ENCODE measurements around the gene GNB1L.

GNB1L gene

GRCh38 chr22:19811211-19811621, 43.5 kb downstream of the GNB1L start:
- no peak for DNase-seq (ENCODE audit: low spot score)

- no peak for DNase-seq (ENCODE audit: low spot score)
These were observed 44.1 kb downstream of the GNB1L start for GRCh38 chr22:19810381-19811201.

GRCh38 chr22:19809741-19810140, 44.9 kb downstream of the GNB1L start:
- DNase-seq (ENCODE audit: low spot score) = no peak

DNA sequence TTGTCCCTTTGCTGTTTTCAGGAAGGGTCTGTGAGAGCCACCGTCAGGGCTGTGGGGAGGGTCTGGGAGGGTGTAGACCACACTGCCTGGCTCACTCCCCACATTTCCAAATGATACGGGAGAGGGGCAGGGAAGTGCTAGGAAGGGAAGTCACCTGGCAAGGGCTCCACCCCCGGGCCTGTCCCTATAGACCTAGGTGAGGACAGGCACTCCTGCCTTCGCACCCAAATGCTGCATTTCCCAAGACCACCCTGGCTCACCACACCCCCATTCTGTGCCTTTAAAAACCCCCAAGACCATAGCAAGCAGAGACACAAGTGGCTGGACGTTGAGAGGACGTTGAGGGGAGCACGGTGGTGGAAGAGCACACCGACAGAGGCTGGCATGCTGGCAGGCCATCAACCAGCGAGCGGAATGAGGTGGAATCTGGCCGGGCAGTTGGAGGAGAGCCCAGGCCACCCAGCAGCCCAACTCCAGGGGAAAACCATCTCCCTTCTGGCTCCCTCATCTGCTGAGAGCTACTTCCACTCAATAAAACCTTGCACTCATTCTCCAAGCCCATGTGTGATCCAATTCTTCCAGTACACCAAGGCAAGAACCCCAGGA, 45.7 kb downstream of the GNB1L start:
- DNase-seq (ENCODE audit: low spot score) = no peak

DNA sequence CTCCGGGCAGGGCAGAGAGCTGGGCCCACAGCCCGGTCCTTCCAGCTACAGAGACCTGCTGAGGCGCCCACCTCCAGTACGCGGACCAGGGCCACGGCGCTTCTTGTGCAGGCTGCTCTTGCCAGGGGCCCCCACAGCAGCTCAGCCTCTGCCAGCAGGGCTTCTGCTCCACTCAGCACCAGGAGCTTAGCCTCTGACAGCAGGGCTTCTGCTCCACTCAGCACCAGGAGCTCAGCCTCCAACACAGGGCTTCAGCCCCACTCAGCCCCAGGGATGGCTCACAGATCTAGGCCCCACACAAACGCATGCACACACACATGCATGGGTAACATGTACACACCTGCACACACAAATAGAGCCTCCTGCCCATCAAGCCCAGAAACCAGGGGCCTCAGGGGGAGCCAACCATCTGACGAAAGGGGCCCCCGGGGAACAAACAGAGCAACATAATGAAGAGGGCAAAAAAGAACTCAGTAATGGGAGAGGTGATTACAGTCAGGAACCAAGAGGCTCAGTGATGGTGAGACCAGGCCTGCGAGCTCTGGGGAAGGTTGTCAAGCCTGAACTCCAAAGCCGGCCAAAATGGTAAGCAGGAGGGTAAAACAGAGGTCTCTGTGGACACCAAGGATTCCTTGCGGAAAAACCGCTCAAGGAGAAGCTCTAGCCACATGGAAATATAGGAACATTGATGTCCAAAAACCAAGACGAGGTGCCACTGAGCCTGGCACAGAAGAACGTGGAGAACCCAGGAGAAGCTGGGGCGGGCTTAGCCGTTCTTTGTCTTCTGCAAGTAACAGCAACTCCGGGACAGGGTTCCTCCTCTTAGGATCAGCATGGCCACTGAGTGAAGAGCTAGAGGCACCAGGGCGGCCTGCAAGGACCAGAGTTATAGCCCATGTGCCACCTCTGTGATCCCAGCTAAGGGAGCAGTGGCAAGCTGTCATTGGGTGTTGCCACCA, 46.5 kb downstream of the GNB1L start:
- no peak for DNase-seq (ENCODE audit: low spot score)

DNA sequence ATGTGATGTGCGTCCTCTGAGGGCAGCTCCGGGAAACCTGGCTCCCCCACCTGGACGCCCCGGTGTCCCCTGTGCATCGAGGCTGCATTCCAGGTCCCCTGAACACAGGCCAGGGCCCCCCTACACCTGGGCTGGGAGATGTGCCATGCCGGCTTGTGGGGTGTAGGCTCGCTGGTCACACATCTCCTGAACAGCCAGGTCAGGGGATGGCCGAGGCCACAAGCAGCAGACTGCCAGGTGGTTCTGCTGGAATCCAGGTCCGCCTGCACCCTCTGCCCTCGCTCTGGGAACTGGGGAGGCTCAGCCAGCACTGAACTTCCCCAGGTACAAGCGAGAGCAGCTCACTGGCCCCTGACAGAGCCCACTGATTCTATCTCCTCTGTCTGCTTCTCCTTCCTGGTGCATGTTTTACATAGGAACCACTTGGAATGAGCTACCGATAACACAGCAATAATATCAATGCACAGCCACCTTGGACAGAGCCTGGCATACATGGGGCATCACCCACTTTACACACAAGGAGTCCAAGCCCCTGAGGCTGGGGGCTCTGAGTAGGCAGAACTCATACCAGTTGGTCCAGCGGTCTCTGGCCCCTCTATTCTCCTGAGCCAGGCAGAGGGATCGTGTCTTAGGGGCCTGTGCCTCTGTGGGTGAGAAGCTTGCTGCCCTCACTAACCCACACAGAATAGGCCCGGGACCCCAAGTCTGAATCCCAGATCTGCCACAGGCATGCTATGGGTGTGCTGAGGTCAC, 47.3 kb downstream of the GNB1L start:
- DNase-seq (ENCODE audit: low spot score) = no peak

DNA sequence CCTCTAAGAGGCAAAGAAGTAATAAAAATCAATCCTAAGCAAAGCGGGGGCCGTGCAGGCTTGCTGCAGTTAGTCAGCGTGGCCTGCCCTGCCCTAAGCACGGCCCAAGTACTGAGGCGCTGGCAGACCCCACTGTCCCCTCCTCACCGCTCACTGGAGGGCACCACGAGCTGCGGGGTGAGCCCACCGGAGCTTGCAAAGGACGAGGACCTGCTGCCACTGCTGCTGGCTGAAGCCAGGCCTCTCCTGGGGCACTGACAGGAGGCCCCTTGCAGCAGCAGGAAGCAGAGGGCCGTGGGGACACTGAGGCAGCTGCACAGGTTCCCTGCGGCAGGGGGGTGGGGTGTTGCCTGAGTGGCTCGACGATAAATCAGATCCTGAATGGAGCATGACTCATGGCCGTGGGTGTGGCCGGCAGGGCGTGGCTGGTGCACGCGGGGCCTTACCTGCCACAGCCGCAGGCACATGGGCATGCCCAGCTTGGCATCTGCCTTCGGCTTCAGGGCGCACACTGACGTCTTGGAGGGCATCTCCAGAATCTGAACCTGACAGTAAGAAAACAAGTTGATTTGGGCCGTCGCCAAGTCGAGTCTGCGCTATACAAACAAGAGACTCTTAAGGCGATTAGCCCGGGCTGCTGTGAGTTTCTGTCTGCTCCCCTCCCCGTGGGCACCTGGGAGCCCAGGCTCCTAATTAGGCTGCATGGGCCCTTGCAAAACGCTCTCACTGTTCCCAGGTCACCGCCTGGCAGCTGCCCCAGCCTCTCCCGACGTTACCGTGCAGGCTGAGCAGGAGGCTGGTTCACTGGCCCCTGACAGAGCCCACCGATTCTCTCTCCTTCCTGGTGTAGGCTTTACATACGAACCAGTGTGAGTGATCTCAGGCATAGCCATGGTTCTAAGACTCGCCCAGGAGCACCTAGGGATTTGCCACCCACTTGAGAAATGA, 48.2 kb downstream of the GNB1L start:
- DNase-seq (ENCODE audit: low spot score) = no peak

DNA sequence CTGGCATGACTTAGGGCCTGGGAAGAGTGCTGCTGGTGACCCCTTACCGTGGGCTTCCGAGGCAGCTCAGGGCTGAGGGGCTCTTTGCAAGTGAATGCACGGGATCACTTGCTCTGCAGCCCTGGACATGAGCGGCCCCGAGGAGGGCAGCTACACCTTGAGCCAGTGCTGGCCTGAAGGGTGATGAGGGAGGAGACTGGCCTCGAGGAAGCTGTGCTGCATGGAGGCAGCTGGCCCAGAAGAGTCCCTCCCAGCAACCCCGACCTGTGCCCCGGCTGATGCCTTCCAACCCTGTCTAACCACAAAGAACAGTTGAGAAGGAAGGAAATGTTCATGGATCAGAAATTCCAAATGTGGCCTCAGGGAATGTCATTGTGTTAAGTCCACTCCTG, 48.9 kb downstream of the GNB1L start:
- DNase-seq (ENCODE audit: low spot score) = no peak

GRCh38 chr22:19803736-19804267, 50.9 kb downstream of the GNB1L start:
- DNase-seq (ENCODE audit: low spot score) = no peak

DNA sequence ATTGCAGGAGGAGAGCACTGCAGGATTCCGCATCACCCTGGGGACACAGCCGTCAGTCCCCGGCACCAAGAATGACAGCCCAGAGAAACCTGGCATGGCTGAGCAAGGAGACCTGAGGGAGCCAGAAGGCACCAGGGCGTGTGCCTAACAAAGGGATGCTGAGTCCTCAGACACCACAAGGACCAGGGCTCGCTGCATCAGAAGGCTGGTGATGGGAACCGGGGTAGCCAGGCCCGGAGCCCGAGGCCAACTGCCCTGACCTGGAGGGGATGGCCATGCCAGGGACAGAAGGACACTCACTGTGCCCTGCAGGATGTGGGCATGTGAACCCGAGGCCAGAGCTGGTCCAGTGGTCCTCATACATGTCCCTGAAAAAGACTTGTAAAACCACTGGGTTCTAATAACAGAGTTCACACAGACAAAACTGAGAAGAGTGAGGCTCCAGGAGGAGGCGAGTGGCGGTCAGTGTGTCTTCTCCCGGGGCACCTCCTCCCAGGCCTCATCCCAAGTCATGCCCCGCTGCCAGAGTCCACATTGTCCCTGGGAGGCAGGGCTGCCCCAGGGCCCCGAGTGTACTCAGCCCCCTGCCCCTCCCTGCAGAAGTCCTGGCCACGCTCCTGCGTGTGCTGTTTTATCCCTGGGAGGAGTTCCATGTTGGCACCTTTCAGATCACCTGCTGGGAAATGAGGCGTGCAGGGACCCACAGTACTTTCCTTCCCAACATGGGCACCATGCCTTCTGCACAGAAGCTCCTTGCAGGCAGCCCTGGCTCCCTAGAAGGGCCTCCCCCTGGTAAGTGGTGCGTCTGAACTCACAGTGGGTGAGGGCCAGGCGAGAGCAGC, 51.6 kb downstream of the GNB1L start:
- DNase-seq (ENCODE audit: low spot score) = no peak

- no peak for DNase-seq (ENCODE audit: low spot score)
These were observed 52.4 kb downstream of the GNB1L start for GRCh38 chr22:19802001-19802893.

- DNase-seq (ENCODE audit: low spot score) = no peak
These were observed 53.2 kb downstream of the GNB1L start for GRCh38 chr22:19801340-19802000.

DNA sequence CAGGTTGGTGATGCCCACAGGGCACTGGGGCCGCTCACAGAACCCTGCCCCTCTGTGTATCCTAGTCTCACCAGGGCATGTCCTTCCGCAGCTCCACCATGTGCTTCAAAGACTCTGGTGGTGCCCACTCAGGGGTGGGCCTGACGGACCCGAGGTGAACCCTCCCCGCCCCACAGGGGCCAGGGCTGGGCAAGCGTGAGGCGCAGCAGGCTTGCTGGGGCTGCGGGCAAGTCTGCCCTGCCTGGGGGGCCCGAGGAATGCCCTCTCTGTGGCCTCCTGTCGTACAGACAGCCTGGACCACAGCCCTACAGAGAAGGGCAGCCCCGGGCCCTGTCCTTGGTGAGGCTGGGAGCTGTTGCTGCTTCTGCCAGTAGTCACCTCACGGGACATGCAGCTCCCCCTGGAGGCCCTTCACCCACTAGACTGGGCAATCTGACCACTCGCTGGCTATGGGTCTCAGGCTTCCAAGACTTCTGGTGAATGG, 53.9 kb downstream of the GNB1L start:
- no peak for DNase-seq (ENCODE audit: low spot score)

DNA sequence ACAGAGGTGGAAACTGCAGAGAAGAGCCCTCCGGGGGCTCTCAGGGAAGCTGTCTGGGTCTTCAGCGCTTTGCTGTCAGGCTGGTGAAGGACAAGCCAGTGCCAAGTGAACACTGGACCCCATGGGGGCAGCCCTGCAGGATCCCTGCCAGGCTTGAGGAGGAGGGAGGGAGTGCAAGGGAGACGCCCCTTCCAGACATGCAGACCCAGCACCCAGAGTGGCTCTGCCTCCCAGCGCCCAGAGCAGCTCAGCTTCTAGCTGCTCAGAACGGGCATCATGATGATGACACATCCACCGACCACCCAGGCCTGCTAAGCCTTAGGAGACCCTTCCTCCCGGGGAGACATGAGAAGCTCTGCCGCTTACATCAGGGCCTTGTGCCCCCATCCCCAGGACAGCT, 54.4 kb downstream of the GNB1L start:
- DNase-seq (ENCODE audit: low spot score) = no peak

DNA sequence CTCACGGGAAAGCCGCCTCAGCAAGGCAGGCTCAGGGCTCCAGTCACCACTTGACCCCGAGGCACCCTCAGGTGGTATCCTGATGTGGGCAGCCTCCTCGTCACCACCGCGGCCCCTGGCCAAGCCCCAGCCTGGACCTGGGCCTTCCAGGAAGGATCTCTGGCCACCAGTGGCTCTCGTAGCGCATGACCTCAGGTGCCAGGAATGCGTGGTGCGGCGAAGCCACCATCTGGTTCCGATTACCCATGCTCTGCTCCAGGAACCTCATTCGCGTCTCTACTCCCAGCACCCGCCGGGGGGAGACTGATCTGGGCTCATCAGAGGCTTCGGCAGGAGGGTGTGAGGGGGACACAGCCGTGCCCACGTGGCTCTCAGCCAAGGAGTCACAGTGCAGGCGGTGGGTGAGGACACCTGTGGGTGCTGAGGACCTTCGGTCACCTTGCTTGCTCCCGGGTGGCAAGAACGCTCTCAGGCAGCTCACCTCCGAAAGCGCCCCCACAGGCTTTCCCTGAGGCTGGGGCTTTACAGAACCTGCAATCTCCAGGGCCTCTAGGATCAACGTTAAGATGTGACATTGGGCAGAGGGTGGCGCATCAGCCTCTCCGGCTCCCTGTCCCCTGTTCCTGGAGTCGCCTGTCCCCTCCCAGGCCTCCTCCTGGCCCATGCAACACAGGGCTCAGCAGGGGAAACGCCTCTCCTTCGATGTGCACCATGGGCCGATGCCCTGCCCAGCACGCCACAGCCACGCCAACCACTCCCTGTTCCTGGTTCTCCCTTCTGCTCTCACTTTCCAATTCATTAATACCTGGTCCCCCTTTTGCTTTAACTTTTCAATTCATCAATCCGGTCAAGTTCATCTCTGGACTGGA, 55.1 kb downstream of the GNB1L start:
- DNase-seq (ENCODE audit: low spot score) = peak; percentile 59

- DNase-seq (ENCODE audit: low spot score) = peak; percentile 40
These were observed 55.8 kb downstream of the GNB1L start for GRCh38 chr22:19798891-19799293.

Measured in SK-N-DZ (cell line).